MM.1S (cell line): ENCODE measurements around the gene EMC8.

Source experiments
- DNase-seq: peaks from one replicate; pipeline ENCODE4 v3.0.0-alpha.2; 2015
- H2AFZ ChIP-seq: fragments of 300-600 bp; sonication (generic); 2 replicates; pipeline ENCODE4 v1.6.0; 2016; ENCODE audit warnings: antibody characterized with exemption, low read length
- H3F3A ChIP-seq: fragments of 300-600 bp; sonication (generic); 2 replicates; pipeline ENCODE4 v1.6.1; 2016; ENCODE audit warnings: mild to moderate bottlenecking, antibody characterized with exemption, low read length, moderate library complexity, mixed read lengths; ENCODE audit not compliant: insufficient read depth
- H3K27ac ChIP-seq: fragments of 300-600 bp; sonication (generic); 2 replicates; pipeline ENCODE4 v1.5.1; 2016; ENCODE audit warnings: mild to moderate bottlenecking, low read length
- H3K27me3 ChIP-seq: fragments of 300-600 bp; sonication (generic); replicated peaks from 2 replicates; pipeline ENCODE4 v1.6.0; 2016; ENCODE audit warnings: low read length; ENCODE audit not compliant: insufficient read depth
- H3K36me3 ChIP-seq: fragments of 300-600 bp; sonication (generic); replicated peaks from 2 replicates; pipeline ENCODE4 v1.6.1; 2016; ENCODE audit warnings: mild to moderate bottlenecking, low read length, mixed read lengths; ENCODE audit not compliant: insufficient read depth
- H3K4me1 ChIP-seq: fragments of 300-600 bp; sonication (generic); 2 replicates; pipeline ENCODE4 v1.6.1; 2016; ENCODE audit warnings: low read length, mixed read lengths
- H3K4me2 ChIP-seq: fragments of 300-600 bp; sonication (generic); 2 replicates; pipeline ENCODE4 v1.6.0; 2016; ENCODE audit warnings: low read depth, low read length
- H3K4me3 ChIP-seq: fragments of 300-600 bp; sonication (generic); 2 replicates; pipeline ENCODE4 v1.5.1; 2016; ENCODE audit warnings: low read length, mixed read lengths
- H3K79me2 ChIP-seq: fragments of 300-600 bp; sonication (generic); 2 replicates; pipeline ENCODE4 v1.6.1; 2016; ENCODE audit warnings: mixed run types, low read length, mixed read lengths
- H3K9ac ChIP-seq: fragments of 300-600 bp; sonication (generic); 2 replicates; pipeline ENCODE4 v1.6.1; 2016; ENCODE audit warnings: low read length, mixed read lengths
- H3K9me2 ChIP-seq: fragments of 300-600 bp; sonication (generic); replicated peaks from 2 replicates; pipeline ENCODE4 v1.6.1; 2016; ENCODE audit warnings: mild to moderate bottlenecking, low read length, mixed read lengths; ENCODE audit not compliant: insufficient read depth
- H3K9me3 ChIP-seq: fragments of 300-600 bp; sonication (generic); replicated peaks from 2 replicates; pipeline ENCODE4 v1.6.1; 2016; ENCODE audit warnings: mild to moderate bottlenecking, low read length, mixed read lengths; ENCODE audit not compliant: insufficient read depth
- H4K20me1 ChIP-seq: fragments of 300-600 bp; sonication (generic); 2 replicates; pipeline ENCODE4 v1.6.1; 2016; ENCODE audit warnings: mild to moderate bottlenecking, low read length, moderate library complexity, mixed read lengths; ENCODE audit not compliant: insufficient read depth
- EZH2 ChIP-seq: fragments of 300-600 bp; sonication (generic); optimal IDR thresholded peaks from 2 replicates; pipeline ENCODE3; 2017; ENCODE audit warnings: low read depth, mild to moderate bottlenecking, antibody characterized with exemption, low read length, mixed read lengths
- EZH2phosphoT487 ChIP-seq: fragments of 300-600 bp; sonication (generic); IDR thresholded peaks from 2 replicates; pipeline ENCODE4 v1.6.1; 2018; ENCODE audit warnings: antibody characterized with exemption, low read length
- TF ChIP-seq, protein P1 (sequence below): fragments of 300-600 bp; sonication (generic); IDR thresholded peaks from 2 replicates; pipeline ENCODE4 v1.5.1; 2016; ENCODE audit warnings: antibody characterized with exemption, low read length, mixed read lengths

The EMC8 gene

DNA sequence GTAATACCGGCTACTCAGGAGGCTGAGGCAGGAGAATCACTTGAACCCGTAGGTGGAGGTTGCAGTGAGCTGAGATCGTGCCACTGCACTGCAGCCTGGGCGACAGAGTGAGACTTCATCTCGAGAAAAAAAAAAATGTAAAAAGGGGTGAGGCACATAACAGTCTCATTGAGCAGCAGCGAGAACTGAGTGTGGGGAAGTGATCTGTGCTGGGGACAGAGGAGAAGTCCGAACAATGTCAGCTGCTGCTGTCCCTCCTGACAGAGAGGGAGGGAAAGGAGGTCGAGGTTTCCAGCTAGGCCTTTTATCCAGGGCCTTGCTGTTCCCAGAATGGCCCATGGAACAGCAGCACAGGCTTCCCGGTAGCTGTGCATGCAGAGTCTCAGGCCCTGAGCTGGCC, 62.4 kb downstream of the EMC8 start:
- Histone ChIP-seq H2AFZ (no peak overlapping the region), H3K9me2 (no peaks in the 10 kb centered on the region), H3K4me3 (no peak overlapping the region), H3K27me3 (no peaks in the 10 kb centered on the region), H3K9me3 (no peaks in the 10 kb centered on the region), H3K4me2 (no peak overlapping the region), H3K4me1 (no peaks in the 10 kb centered on the region), H3K36me3 (no peaks in the 10 kb centered on the region), H3K79me2 (no peaks in the 10 kb centered on the region), H3K9ac (no peak overlapping the region), H3K27ac (no peak overlapping the region), H3F3A (no peaks in the 10 kb centered on the region), H4K20me1 (no peaks in the 10 kb centered on the region)
- DNase-seq, result no peak
- TF ChIP-seq EZH2phosphoT487, result no peak
- TF ChIP-seq EZH2, result no peak
- TF ChIP-seq, protein P1, sequence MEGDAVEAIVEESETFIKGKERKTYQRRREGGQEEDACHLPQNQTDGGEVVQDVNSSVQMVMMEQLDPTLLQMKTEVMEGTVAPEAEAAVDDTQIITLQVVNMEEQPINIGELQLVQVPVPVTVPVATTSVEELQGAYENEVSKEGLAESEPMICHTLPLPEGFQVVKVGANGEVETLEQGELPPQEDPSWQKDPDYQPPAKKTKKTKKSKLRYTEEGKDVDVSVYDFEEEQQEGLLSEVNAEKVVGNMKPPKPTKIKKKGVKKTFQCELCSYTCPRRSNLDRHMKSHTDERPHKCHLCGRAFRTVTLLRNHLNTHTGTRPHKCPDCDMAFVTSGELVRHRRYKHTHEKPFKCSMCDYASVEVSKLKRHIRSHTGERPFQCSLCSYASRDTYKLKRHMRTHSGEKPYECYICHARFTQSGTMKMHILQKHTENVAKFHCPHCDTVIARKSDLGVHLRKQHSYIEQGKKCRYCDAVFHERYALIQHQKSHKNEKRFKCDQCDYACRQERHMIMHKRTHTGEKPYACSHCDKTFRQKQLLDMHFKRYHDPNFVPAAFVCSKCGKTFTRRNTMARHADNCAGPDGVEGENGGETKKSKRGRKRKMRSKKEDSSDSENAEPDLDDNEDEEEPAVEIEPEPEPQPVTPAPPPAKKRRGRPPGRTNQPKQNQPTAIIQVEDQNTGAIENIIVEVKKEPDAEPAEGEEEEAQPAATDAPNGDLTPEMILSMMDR, result no peak

DNA sequence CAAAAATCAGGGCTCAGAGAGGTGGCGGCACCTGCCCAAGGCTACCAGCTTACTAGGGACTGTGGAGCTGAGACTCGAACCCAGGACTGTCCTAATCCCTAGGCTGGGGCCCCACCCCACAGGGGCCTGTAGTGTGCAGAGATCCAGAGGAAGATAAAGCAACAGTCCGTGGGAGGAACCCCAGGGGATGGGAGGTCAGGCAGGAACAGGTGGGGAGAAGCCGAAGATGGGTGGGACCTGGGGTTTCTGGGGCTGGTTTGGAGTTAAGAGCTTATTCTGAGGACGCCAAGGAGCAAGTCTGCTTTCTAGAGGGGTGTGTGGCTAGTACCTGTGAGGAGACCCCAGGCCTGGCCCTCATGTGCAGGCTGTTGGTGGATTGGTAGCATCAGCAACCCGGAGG, 63.4 kb downstream of the EMC8 start:
- Histone ChIP-seq H3K4me2 (no peak overlapping the region), H3K4me1 (no peaks in the 10 kb centered on the region), H3K4me3 (no peak overlapping the region), H3K9ac (no peak overlapping the region), H3K27me3 (no peaks in the 10 kb centered on the region), H3F3A (no peaks in the 10 kb centered on the region), H3K36me3 (no peaks in the 10 kb centered on the region), H3K79me2 (no peaks in the 10 kb centered on the region), H4K20me1 (no peaks in the 10 kb centered on the region), H2AFZ (no peak overlapping the region), H3K27ac (no peak overlapping the region), H3K9me2 (no peaks in the 10 kb centered on the region), H3K9me3 (no peaks in the 10 kb centered on the region)
- TF ChIP-seq EZH2 (no peak), EZH2phosphoT487 (no peak)
- TF ChIP-seq, protein P1, result no peak
- DNase-seq, result no peak

DNA sequence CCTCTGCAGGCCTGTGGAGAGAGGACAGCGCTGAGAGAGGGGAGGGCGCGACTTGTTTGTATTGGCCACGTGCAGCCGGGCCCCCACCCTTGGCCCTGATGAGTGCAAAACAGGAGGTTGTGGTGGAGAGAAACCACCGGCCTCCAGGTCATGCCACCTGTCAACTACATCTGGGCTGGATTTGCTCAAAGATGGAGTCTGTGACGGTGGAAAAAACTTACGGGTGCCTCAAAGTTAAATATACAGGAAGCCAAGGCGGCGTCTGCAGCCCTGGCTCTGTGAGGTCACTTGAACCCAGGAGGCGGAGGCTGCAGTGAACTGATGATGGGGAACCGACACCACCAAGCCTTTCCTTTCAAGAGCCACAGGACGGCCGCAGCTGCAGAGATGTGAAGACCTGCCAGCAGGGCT, 64.1 kb downstream of the EMC8 start:
- DNase-seq, result no peak
- no peaks in the 10 kb centered on the region for H3K79me2 ChIP-seq
- TF ChIP-seq EZH2 (no peak), EZH2phosphoT487 (no peak)
- TF ChIP-seq, protein P1, result no peak
- no peaks in the 10 kb centered on the region for H3K9me3 ChIP-seq
- no peaks in the 10 kb centered on the region for H4K20me1 ChIP-seq
- H3K36me3 ChIP-seq, result no peaks in the 10 kb centered on the region
- no peaks in the 10 kb centered on the region for H3K4me1 ChIP-seq
- H3K9ac ChIP-seq, result no peak overlapping the region
- H3K4me3 ChIP-seq, result no peak overlapping the region
- H3K9me2 ChIP-seq, result no peaks in the 10 kb centered on the region
- no peak overlapping the region for H3K4me2 ChIP-seq
- no peaks in the 10 kb centered on the region for H3K27me3 ChIP-seq
- no peak overlapping the region for H3K27ac ChIP-seq
- no peaks in the 10 kb centered on the region for H3F3A ChIP-seq
- H2AFZ ChIP-seq, result no peak overlapping the region
